NCI-H2196 treated with DMSO at 0.1 percent for 48 hours (cell line): ENCODE results near the gene AVL9.

Experiments used
- DNase-seq: peaks from one replicate; lab custom pipeline; 2025; ENCODE audit not compliant: unreplicated experiment; lab: John Stamatoyannopoulos, UW

The AVL9 gene

DNA sequence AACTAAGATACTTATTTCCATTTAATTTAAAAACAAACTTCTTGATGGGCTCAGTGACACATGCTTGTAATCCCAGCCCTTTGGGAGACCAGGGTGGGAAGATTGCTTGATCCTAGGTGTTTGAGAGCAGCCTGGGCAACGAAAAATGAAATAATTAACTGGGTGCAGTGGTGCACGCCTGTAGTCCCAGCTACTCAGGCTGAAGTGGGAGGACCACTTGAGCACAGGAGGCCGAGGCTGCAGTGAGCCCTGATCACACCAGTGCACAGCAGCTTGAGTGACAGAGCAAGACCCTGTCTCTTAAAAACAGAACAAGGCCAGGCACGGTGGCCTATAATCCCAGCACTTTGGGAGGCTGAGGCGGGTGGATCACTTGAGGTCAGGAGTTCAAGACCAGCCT is 37.4 kb downstream of the AVL9 start:
- DNase-seq = no peak

- DNase-seq = no peak
These were observed 38.2 kb downstream of the AVL9 start for GRCh38 chr7:32533276-32534029.

DNA sequence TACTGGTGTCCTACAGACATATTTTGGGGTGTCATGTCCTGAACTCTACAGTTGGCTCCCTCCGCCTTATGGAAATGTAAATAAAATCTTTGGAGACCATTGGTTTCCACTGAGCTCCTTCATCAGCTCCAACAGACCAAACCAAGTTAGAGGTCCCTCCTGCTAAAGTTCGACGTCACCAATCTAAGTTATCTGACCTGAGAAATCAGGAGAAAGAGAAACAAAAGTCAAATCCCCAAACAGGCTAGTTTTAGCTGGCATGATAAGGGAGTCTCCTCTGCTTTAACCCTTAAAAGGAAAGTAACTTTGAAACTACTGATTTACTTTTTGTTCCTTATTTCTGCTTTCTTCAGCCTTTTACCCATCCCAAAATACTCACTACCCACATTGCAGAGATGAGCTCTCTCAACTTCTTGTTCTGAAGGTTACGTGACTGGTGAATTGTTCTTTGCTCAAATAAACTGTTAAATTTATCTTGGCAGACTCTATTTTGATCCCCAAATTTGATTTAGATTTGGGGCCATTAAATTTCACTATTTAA is 39.9 kb downstream of the AVL9 start:
- DNase-seq = no peak

DNA sequence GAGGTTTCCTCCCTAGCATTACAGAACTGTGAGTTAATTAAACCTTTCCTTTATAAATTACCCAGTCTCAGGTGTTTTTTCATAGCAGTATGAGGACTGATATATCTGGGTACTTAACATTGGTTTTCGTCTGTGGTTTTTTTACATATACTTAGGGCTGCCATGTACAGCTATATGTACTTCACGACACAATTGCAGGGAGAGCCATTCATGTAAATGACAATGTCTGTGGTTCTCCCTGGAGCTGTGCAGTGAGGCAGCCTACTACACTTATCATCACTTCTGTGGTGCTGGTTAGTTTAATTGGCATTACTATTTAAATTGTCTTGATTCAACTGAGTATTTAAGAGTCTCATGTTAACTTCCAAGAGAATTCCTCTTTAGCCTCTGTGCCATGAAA is 40.7 kb downstream of the AVL9 start:
- no peak for DNase-seq

- DNase-seq = no peak
These were observed 41.3 kb downstream of the AVL9 start for GRCh38 chr7:32536585-32536984.

DNA sequence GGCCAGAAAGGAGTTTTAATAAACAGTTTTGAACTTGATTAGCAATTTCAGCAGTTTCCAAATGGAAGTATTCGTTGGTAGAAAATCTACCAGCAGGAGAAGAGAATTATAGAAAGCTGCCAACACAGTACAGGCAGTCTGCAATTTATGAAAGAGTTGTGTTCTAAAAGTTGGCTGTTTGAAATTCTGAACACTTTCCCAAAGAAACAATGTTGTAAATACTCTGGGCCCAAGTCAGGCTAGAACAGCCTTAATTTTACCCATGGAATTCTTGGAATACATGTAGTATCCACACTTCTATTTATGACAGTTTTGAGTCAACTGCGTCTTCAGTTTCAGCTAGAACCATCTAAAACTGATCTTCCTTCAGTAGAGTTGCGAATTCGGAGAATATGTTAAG is 42.5 kb downstream of the AVL9 start:
- no peak for DNase-seq

DNA sequence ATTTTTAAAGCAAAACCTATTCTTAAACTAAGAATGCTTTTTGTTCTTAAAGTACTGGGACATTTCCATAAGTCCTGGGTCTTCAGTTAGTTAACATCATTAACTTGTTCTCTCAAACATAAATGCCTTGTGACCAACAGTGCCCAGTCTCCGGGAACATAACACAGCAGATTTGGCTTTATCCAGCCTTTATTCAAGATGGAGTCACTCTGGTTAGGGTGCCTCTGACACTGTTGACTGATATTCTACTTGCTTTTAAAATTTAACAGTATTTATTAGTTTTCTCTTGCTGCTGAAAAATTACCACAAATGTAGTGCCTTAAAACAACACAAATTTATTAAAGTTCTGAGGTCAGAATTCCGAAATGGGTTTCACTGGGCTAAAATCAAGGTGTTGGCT is 44.1 kb downstream of the AVL9 start:
- no peak for DNase-seq

DNA sequence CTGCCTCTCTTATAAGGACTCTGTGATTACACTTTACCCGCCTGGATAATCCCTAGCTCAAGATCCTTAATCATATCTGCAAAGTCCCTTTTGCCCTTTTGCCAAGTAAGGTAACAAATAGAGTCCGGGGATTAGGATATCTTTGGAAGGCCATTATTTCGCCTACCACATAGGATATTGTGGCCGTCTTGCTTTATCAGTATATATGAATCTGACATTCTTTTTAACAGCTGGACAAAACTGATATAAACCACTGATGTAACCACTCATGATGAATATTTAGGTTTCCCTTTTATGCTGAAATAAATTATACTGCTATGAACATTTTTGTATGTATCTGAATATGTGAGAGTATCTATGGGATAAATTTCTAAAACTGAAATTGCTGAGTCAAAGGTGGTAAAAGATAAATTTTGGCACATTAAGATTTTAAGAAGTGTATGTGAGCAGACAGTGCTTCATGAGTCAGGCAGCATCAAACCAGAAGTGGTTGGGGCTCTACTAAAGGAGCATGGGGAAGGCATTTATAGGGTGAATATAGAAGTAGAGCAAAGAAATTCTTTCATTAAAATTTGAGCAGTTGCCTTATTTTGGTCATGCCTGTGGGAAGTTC is 44.7 kb downstream of the AVL9 start:
- DNase-seq = no peak

DNA sequence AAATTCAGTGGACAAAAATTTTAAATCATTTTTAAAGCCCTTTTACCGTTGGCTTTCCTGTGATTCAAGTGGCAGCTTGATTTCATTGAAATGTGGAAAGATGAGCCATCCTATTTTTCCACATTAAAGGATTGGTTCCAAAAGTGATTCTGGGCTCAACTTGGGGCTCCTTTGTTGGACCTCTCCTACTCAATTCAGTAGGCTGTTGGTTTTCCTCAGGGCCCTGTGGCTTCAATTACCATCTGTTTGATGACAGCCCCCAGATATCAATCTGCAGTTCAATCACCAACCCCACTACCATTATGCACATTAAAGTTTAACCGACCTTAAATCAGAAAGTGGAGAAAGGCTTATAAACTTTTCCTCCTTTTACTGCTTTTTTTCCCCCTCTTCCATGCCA is 47.3 kb downstream of the AVL9 start:
- no peak for DNase-seq

DNA sequence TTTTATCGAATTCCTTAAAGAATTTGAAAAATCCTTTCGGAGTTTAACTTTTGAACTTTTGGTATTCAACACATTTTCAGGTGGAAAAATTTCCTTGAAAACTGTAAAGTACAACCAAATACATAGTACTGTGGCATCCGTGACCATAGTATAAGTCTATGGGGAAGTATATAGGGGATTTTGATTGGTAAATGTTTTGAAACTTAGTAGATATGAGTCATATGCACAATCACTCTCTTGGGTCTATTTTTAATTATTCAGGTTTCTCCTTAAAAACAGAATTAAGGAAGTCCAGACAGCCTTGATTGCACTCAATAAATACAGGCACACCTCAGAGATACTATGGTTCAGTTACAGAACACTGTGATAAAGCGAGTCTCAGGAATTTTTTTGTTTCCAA is 64.2 kb downstream of the AVL9 start:
- DNase-seq = no peak

DNA sequence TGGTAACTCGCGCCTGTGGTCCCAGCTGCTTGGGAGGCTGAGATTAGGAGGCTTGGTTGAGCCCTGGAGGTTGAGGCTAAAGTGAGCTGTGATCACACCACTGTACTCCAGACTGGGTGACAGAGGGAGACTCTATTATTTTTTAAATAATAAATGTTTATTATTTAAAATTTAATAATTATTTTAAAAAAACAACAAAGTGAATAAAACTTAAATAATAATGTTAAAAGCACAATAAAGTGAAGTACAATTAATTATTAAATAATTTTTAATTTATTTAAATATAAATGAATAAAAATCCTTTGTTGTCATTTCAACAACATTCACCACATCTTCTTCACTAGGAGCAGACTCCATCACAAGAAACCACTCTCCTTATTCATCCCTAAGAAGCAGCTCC is 64.8 kb downstream of the AVL9 start:
- no peak for DNase-seq

GRCh38 chr7:32561613-32562012 is 66.3 kb downstream of the AVL9 start:
- DNase-seq = no peak

DNA sequence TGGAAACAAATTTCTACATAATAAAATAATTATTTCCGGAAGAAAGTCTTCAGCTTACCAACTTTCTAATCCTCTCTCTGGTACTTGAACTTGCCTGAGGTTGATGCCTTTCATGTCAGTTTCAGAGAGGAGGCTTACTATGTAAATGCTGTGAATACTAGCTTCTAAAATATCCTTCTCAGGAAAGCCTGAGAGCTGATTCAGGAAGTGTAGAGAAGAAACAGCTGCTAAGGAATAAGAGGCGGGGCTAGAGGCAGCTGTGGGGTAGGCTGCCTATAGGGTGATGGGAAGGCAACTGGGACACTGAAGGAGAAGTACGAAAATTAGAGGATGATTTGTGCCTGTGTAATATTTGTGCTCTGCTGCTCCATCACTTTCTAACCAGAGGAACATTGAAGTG is 69.3 kb downstream of the AVL9 start:
- DNase-seq = no peak

DNA sequence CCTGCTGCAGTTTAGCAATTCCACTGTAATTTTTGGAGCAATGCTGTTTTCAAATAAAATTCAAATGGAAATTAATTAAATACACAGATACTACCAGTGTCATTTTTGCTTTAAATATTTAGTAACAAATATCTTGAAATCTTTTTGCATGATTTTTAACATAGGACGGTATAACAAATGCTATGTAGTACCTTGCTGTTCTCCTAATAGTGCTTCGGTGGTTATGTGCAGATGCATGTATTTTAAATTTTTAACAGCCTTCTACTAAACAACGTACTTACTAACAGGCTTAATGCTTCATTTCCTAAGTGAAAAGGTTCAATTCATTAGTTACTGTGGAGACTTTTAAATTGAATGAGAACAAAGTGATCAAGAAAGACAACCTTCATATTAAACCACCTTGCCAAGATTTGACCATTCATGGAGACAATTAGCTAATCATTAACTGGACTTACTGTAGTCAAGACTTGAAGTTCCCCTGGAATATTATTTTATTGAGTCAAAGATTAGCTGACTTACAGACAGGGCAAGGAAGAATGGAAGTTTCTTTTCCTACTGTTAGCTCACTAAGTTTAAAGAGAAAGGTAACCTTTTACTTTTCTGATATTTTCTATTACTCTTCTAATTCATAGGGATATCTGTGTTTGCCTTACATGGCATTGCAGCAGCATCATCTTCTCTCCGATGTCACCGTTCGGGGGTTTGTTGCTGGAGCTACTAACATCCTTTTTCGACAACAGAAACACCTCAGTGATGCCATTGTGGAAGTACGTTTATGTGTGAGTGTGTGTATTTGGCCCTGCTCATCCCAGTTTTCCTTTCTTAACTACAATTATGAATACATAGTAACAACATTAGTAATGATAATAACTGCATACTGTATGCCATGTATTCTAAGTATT is 74.3 kb downstream of the AVL9 start:
- DNase-seq = no peak

DNA sequence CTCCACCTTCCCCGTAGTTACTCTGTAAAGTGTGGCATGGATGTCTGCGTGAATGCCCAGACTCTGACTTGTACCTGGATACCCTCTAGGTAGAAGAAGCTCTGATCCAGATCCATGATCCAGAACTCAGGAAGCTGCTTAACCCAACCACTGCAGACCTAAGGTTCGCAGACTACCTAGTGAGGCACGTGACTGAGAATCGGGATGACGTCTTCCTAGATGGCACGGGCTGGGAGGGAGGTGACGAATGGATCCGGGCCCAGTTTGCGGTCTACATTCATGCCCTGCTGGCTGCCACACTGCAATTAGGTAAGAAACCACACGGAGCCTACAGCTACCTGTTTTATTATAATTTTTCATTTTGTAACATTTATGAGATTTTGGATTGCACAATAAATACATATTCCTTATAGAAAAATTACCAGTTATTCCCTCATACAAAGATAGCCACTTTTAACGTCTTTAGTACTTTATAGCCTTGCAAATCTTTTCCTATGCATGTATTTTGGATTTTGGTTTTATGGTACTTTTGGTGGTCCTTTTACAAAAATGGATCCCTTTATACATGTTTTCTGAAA is 77.9 kb downstream of the AVL9 start:
- DNase-seq = no peak

GRCh38 chr7:32574626-32575025 is 79.3 kb downstream of the AVL9 start:
- no peak for DNase-seq

GRCh38 chr7:32577421-32577820 is 82.1 kb downstream of the AVL9 start:
- DNase-seq = no peak

DNA sequence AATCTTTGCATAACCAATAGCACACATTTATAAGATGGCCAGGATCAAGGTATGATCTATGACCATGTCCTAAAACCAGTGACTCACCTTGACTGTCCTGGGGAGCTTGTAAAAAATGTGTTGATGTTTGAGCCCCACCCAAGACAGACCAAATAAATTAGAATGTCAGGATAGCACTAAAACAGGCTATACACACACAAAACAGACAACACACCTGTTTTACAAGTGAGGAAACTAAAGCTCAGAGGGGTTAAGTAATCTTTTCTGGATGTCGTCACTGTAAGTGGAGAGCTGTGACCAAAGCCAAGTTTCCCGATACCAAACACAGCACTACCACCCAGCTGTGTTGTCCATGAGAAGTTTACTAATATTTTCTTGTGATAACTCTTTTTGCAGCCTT is 84.5 kb downstream of the AVL9 start:
- DNase-seq = no peak

- no peak for DNase-seq
These were observed 85.4 kb downstream of the AVL9 start for GRCh38 chr7:32580646-32581045.

- no peak for DNase-seq
These were observed 86.7 kb downstream of the AVL9 start for GRCh38 chr7:32582036-32582435.

DNA sequence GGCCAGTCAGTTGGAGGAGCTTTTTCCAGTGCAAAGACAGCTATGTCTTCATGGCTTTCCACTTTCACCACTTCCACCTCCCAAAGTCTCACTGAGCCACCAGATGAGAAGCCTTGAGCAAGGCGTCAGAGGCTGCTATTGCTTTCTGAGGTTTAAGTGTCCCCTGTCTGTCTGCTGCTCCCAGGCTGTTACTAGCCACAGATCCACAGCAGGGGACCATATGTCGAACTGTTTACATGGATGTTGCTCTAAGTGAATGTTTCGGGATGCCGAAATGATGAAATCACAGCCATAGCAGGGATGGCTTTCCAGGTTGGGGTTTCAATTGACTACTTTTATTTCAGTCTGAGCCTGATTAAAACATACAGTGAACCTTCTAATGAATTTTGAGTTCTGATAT is 88.5 kb downstream of the AVL9 start:
- no peak for DNase-seq
